Measurements from ENCODE around the gene AP1S3. TPM values are rescaled to one million over a fixed set of nuclear protein-coding genes. Genes with fewer than 3 reads are reported as not detected.

Gene AP1S3
- total and polyA plus RNA-seq, 2 of the 4 experiments (the other 2 are of a cell fraction), result 2.5 to 4.1 TPM

DNA sequence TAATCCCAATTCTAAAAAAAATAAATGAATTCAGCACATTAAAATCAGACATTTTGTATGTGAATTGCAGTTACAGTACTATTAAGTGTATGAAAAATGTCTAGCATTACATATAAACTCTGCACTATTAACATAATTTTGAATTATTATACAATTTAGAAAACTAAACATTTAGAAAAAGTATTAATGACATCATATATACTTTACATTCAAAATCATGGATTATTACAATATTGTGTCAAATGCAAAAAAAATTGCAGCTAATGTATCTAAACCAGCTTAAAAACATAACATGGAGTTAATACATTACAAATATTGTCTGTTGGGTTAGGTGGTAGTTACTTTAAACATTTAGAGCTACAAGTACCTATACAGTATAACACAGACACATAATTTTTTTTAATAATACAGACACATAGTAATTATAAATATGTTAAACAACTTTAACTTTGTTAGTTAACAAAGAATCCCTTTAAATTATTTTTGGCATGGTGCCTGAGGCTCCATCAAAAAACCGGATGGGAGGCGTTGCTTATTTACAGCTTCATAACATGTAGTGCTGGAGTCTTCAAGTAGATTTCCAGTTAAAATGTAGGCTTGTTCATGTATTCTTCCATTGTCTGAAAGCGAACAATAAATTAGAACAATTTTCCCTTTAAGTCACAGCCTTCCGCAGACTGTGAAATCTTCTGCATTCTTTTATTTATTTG lies 79.1 kb downstream of the AP1S3 start:
- no peak overlapping the region for H3K4ac ChIP-seq (ENCODE audit: low read depth, low read length)
- H3K36me3 ChIP-seq (ENCODE audit: control insufficient read depth, insufficient read depth, low read length), result no peaks in the 10 kb centered on the region
- no peak overlapping the region for H3K56ac ChIP-seq (ENCODE audit: extremely low read depth, insufficient read depth, low read length)
- no peak overlapping the region for H3K18ac ChIP-seq (ENCODE audit: low read depth, low read length)
- CTCF ChIA-PET, result no interaction called here
- H3K14ac ChIP-seq (replicated peaks; ENCODE audit: low read depth, low read length), result no peak overlapping the region
- TF ChIP-seq, protein P1, sequence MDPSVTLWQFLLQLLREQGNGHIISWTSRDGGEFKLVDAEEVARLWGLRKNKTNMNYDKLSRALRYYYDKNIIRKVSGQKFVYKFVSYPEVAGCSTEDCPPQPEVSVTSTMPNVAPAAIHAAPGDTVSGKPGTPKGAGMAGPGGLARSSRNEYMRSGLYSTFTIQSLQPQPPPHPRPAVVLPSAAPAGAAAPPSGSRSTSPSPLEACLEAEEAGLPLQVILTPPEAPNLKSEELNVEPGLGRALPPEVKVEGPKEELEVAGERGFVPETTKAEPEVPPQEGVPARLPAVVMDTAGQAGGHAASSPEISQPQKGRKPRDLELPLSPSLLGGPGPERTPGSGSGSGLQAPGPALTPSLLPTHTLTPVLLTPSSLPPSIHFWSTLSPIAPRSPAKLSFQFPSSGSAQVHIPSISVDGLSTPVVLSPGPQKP (IDR thresholded peaks at IDR 0.05; ENCODE audit: borderline replicate concordance, low read depth, low read length), result no peak
- no peak for TF ChIP-seq NFE2L2 (IDR thresholded peaks at IDR 0.05; ENCODE audit: low read depth, low read length)
- TF ChIP-seq MXI1 (IDR thresholded peaks at IDR 0.05; ENCODE audit: borderline replicate concordance, low read depth, low read length), result no peak
- TF ChIP-seq POLR2A (IDR thresholded peaks at IDR 0.05; ENCODE audit: low read depth, low read length), result no peak
- TF ChIP-seq MAFK (IDR thresholded peaks at IDR 0.05; ENCODE audit: low read depth, low read length), result no peak
- TF ChIP-seq, protein P2, sequence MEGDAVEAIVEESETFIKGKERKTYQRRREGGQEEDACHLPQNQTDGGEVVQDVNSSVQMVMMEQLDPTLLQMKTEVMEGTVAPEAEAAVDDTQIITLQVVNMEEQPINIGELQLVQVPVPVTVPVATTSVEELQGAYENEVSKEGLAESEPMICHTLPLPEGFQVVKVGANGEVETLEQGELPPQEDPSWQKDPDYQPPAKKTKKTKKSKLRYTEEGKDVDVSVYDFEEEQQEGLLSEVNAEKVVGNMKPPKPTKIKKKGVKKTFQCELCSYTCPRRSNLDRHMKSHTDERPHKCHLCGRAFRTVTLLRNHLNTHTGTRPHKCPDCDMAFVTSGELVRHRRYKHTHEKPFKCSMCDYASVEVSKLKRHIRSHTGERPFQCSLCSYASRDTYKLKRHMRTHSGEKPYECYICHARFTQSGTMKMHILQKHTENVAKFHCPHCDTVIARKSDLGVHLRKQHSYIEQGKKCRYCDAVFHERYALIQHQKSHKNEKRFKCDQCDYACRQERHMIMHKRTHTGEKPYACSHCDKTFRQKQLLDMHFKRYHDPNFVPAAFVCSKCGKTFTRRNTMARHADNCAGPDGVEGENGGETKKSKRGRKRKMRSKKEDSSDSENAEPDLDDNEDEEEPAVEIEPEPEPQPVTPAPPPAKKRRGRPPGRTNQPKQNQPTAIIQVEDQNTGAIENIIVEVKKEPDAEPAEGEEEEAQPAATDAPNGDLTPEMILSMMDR (conservative IDR thresholded peaks at IDR 0.05; ENCODE audit: low read depth, low read length), result no peak
- no peak for TF ChIP-seq RCOR1 (IDR thresholded peaks at IDR 0.05; ENCODE audit: insufficient replicate concordance, low read length)
- no peak for TF ChIP-seq FOS (IDR thresholded peaks at IDR 0.05; ENCODE audit: low read depth, low read length)
- TF ChIP-seq RAD21 (IDR thresholded peaks at IDR 0.05; ENCODE audit: low read length), result no peak
- no peak for TF ChIP-seq MAZ (IDR thresholded peaks at IDR 0.05; ENCODE audit: borderline replicate concordance, low read depth, low read length)
- TF ChIP-seq BHLHE40 (IDR thresholded peaks at IDR 0.05; ENCODE audit: low read depth, low read length), result no peak
- no peak for TF ChIP-seq SMC3 (IDR thresholded peaks at IDR 0.05; ENCODE audit: low read depth, low read length)
- TF ChIP-seq, protein P3, sequence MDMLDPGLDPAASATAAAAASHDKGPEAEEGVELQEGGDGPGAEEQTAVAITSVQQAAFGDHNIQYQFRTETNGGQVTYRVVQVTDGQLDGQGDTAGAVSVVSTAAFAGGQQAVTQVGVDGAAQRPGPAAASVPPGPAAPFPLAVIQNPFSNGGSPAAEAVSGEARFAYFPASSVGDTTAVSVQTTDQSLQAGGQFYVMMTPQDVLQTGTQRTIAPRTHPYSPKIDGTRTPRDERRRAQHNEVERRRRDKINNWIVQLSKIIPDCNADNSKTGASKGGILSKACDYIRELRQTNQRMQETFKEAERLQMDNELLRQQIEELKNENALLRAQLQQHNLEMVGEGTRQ (IDR thresholded peaks at IDR 0.05; ENCODE audit: low read depth, low read length), result no peak
- no TSS peak for BruUV-seq (replicated peaks)
- DNase-seq (no peak), ATAC-seq (ENCODE audit: low read depth) (no peak)
- no peak overlapping the region for H2AFZ ChIP-seq (replicated peaks; ENCODE audit: low read length, poor library complexity)
- no peak overlapping the region for H4K5ac ChIP-seq (ENCODE audit: low read depth, low read length)
- H2AK9ac ChIP-seq (replicated peaks; ENCODE audit: low read depth, low read length, poor library complexity), result no peak overlapping the region
- no peak overlapping the region for H4K91ac ChIP-seq (ENCODE audit: insufficient read depth, low read depth, low read length)
- H4K20me1 ChIP-seq (ENCODE audit: insufficient read depth, low read length), result no peaks in the 10 kb centered on the region
- no peak overlapping the region for H2BK20ac ChIP-seq (ENCODE audit: low read depth, low read length)
- no peaks in the 10 kb centered on the region for H3K79me1 ChIP-seq (ENCODE audit: low read depth in 1 of 2, low read length in 2 of 2)
- H3K4me2 ChIP-seq (ENCODE audit: low read depth, low read length), result no peak overlapping the region
- H3K9ac ChIP-seq (ENCODE audit: low read depth, low read length), result no peak overlapping the region
- POLR2A ChIA-PET (ENCODE audit: unreplicated experiment), result no interaction called here
- H3K9me1 ChIP-seq (ENCODE audit: insufficient read depth, low read length), result peaks cover 6% of the 10 kb centered on the region
- intact Hi-C loops (cut with micrococcal nuclease), result no loop called here
- no peaks in the 10 kb centered on the region for H3K9me3 ChIP-seq (ENCODE audit: control insufficient read depth, insufficient read depth, low read length)
- in situ Hi-C loops (cut with MboI; ENCODE audit: low sequenced_read_pairs), result no loop called here
- H2BK15ac ChIP-seq (ENCODE audit: low read depth, low read length), result no peak overlapping the region
- dilution Hi-C loops (cut with HindIII; ENCODE audit: low sequenced_read_pairs, unreplicated experiment), result no loop called here
- H3K23ac ChIP-seq (ENCODE audit: low read depth, low read length), result no peak overlapping the region
- H2BK120ac ChIP-seq (ENCODE audit: low read depth, low read length), result no peak overlapping the region
- H2AK5ac ChIP-seq (ENCODE audit: low read depth, low read length), result no peak overlapping the region
- no peak overlapping the region for H3K4me3 ChIP-seq (ENCODE audit: insufficient read depth, low read depth, low read length)
- H3K27me3 ChIP-seq (ENCODE audit: control insufficient read depth, insufficient read depth, low read length), result no peaks in the 10 kb centered on the region
- no CpG with 5 or more reads among the region's 4 CpGs for WGBS, 2 experiments (ENCODE audit: extremely low coverage in 2 of 2, insufficient read length in 1 of 2)
- no peak overlapping the region for H2BK5ac ChIP-seq (ENCODE audit: low read depth, low read length, poor library complexity, severe bottlenecking)
- H3K4me1 ChIP-seq (ENCODE audit: control insufficient read depth, insufficient read depth, low read length), result peaks cover 6% of the 10 kb centered on the region
- no peak overlapping the region for H3K27ac ChIP-seq (ENCODE audit: insufficient read depth, low read length)
- H4K8ac ChIP-seq (ENCODE audit: low read depth in 2 of 2, low read length in 2 of 2), result no peak overlapping the region

Data from IMR-90 (cell line).